Activated T-cell treated with anti-CD3 and anti-CD28 coated beads for 48 hours (primary cell): Measurements from ENCODE around the gene ITGBL1.

Experiments used
- DNase-seq: peaks from one replicate; pipeline ENCODE4 v3.0.0-alpha.2; 2020; ENCODE audit warnings: low read depth

The ITGBL1 gene

DNA sequence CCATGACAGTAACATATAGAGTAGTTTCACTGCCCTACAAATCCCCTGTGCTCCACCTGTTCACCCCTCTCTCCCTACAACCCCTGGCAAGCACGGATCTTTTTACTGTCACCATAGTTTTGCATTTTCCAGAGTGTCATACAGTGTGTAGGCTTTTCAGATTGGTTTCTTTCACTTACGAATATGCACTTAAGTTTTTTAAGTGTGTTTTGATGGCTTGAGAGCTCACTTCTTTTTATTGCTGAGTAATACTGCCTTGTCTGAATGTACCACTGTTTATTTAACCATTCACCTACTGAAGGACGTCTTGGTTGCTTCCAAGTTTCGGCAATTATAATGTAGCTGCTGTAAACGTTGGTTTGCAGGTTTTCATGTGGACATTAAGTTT, 175.1 kb downstream of the ITGBL1 start:
- no peak for DNase-seq

DNA sequence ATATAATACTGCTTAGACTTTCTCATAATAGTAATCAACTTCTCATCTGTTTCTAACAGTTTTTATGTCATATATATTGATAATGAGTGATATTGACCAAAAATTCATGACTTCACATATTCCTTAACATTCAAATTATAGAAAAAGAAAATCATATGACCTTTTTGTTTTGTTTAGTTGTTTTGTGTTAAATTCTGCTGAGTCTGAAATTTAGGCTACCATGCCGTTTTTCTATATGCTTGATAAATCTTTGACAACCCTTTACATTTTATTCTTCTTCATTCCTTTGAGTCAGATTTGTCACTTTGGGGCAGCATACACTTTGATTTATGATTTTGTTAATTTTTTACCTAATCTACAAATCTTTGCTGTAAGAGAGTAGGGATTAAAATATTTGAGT, 176.4 kb downstream of the ITGBL1 start:
- no peak for DNase-seq

DNA sequence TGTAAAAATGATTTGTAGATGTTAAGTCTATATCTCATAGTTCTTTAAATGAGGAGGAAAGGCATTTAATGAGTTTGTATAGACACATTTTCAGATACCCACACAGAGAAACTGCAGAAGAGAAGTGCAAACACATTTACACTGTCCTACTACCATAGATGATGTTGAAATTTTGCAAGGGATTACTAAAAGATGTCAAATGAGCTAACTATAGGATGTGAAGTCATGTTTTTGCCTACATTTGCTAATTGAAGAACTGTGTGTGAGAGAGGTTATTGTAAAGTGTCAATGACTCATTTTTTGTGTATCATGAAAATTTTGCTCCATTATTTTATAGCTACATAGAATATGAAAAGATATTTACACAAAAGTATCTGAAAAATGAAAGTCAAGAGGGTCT, 178.9 kb downstream of the ITGBL1 start:
- DNase-seq = no peak

DNA sequence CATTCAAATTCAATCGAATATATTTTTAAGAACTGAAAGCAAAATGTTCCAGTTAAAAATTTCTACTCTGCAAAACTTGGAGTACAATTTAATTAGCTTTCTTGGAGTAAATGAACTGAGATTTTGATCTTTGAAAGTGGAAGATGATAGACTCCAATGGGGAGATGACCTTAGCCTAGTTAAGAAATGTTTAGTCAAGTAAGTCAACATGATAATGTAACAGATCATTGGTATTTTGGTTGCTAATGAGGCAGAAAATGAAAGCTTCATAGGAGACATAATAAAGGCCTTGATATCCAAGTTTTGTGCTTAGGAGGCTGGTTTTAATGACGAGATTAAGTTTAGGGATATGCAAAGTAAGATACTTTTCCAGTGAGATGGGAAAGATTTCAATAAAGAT, 181.7 kb downstream of the ITGBL1 start:
- no peak for DNase-seq

DNA sequence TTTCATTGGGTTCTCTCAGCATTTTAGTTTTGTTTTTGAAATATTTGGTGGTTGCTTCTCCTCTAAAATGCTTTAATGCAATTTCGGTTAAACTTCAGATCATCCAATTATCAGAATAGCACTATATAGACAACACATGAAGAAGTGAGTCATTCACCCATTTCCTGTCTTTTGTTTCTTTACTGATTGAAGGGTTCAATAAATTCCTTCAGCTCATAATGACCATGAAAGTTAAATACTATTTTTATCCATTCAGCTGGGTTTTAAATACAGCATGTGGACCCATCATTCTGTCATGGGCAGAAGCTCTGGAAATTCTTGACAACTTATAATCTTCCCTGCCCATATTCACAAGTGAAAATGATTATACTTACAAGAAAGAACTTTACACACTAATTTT, 187.2 kb downstream of the ITGBL1 start:
- DNase-seq = no peak

DNA sequence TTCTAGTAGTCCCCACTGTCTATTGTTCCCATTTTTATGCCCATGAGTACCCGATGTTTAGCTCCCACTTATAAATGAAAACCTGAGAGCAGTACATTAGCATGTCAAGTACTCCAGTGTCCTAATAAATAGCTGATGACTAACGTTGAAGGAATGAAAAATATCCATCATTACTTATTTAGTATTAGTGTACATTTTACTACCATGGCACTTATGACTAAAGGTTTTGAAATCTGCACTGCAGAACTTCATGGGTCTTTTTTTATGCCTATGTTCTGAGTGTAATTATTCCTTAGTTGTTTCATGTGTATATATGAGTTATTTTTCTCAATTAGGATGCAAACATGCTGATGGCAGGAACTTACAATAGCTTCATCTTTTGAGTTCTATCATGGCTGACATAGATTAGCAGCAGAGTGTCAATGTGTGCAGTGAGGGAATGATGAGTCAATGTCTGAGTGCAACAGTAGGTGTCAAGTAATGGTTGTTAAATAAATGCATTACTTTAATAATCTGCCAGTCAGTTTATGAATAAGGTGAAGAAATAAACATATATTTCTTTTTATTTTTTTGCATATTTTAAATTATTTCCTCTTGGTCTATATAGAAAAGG, 188.4 kb downstream of the ITGBL1 start:
- DNase-seq = no peak

DNA sequence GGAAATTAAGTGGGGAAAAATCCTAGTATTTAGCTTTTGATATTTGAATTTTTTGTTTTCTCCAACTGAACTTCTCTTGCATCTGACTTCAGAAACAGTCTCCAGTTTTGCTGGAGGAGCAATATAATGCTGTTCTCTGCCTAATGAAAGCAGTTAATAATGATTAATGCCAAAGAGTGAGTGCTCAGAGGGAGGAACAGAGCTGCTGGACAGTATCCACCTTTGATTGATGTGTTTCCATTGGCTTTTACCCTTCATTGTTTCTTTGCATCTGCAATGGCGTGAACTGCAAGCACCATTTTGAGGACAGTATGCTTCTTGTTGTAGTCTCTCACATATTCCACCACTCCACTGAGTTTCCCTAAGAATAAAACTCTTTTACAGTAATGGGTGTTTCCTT, 193.4 kb downstream of the ITGBL1 start:
- no peak for DNase-seq

DNA sequence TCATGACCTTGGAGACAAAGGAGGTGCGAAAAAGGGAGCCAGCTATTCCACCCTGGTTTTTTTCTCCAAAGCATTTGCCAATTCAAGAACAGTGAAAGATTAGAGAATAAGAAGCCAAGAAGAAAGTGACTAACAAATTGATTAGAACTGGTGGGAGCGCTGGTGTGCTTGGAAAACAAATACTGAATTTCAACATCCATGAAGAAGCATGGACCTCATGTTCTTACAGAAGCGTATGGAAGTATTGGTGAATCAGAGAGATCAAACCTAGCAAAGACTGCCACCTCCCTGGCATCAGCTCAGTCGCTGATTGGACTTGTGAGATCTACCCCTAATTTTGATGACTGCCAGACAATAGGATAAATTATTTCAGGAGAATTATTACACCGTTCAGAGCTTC, 195.3 kb downstream of the ITGBL1 start:
- DNase-seq = no peak

DNA sequence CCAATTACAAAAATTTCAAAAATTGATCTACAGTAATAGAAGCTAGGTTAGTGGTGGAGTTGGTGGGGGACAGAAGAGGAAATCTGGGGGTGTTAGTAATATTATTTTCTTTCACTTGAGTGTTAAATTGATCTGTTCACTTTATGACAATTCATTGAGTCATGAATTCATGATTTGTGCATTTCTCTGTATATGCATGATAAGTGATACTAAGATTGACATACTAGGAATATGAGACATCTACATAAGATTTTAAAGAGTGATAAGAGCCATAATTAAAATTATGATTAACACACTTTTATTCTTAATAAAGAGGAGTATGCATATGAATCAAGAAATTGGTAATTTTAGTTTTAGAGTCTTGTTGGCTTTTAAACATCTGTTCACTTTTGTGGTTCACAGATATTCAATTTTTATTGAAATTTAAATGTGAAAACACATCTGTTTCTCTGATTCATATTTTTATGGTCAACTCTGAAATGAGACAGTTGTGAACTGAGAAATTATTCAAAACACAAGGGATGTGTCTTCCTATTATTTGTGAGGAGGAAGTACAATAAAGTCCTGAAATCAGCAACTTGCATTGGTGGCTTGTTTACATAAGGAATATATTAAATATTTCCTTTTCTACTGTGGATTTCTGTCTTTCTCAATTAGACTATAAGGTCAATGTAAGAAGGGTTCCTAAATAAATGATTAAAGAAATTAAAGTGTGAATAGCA, 196.5 kb downstream of the ITGBL1 start:
- DNase-seq = no peak

DNA sequence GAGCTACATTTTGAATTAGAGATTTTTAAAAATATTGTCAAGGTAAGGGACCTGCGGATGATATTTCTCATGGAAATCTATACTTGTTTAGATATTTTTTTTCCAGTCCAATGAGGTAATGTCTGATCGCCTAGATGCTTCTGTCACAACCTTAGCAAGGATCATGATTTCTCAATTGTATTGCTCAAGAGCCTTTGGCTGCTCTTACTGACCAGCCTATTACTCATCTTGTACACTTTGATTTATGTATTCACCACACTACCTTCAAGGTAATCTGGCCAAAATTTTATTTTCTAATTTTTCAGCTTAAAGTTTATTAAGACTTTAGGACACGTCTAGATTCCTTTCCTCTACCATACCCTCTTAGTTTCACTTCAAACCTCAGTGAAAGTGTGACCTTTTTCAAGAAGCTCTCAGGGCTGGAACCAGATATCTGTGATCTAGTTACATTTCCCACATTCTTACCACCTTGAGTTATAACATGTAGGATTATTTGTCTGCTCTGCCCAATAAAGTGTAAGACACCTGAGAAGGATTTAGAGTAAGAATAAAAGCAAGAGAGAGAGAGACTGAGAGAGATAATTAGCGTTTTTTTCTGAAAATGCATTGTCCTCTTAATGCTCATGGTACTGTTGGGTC, 197.1 kb downstream of the ITGBL1 start:
- no peak for DNase-seq

DNA sequence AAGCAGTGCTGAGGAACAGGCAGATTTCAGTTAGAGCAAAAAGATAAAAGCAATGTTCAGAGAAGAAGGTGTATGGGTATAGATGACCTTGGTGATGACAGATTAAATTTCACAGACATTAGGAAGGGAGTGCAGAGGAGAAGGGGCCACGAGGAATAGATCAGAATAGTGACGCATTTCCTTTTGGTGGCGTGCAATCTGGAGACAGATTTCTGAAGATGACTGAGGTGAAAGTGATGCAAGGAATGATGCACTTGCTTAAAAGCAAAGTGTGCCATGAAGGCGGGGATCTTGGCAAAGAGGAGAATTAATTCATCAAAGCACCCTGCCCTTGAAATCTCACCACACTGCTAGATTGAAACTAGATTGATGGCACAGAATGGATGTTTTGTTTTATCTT, 202.4 kb downstream of the ITGBL1 start:
- no peak for DNase-seq

DNA sequence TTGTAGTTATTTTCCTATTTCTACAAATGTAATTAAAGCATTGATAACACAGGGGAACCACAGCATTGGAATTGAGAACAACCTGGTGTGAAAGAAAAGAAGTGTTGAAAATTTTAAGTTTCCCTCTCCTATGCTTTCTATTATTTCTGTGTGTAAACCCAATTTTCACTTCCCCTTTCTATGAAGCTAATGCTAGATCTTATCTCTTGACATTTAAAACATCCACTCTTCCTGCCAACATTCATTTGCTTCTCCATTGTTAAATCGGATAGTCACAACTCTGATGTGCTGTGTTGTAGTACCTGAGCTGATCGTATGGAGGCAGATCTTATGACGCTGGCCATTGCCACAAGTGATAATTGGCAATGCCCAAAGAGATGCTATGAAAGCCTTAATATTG, 203.0 kb downstream of the ITGBL1 start:
- DNase-seq = no peak

DNA sequence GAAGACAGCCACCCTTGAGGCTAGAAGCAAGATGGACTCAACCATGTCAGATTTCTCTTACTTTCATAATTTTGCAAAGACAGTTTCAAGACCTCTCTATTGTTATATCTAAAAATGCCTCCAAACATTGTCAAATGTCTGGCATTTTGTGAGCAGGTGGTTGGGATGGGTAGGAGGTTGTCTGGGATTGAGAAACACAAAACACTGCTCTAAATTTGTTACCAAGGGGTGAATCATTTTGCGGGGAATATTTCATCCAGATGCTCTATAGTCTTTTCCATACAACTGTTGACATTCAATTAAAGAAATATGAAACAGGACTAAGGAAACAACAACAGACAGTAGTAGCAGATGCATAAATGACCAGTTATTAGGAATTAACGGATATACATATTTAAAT, 208.2 kb downstream of the ITGBL1 start:
- no peak for DNase-seq

DNA sequence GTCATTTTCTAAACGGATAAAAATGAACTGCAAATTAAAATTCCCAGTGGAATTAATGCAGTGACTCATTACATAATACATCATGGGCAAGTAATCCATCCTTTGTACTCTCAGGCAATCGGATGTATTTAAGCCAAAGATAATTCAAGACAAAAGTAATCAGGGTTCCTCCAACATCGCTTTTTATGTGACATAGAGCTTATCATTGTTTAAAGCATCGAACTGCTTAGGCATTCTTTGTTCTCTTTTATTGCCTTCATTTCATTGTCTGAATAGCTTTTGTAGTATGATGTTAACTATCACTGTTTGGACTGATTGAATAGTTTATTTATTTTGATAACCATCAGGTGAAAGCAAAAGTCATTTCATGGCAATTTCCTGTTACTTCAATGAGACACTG, 209.4 kb downstream of the ITGBL1 start:
- no peak for DNase-seq

DNA sequence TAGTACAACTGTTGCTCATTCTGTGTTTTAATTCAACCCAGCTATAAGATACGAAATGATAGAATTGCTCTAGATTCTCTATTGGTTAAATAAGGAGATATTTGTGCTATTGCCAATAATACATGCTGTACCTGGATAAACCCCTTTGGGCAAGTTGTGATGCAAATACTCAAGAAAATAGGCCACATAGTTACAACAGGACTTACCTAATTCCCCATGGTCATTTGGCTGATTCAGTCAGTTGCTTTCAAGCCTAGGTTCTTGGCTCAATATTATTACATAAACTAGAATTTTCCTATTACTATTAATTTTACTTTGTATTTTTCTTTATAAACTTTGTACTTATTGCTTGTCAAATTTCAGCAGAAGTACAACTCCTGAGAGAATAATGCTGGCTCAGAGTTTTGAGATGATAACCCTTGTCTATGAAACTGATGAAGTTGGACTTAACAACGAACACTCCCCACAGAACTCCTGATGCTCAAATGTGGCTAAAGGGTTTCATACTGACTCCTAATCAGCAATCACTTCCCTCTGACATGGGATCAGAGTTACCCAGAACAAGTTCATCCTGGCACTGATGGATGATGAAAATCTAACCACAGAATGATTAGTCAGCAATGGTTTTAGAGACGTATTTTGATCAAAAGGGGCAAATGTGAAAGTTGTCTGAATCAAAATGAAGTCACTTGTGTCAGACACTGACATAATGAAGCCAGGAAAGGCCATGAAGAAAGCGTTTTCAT, 221.1 kb downstream of the ITGBL1 start:
- DNase-seq = no peak

DNA sequence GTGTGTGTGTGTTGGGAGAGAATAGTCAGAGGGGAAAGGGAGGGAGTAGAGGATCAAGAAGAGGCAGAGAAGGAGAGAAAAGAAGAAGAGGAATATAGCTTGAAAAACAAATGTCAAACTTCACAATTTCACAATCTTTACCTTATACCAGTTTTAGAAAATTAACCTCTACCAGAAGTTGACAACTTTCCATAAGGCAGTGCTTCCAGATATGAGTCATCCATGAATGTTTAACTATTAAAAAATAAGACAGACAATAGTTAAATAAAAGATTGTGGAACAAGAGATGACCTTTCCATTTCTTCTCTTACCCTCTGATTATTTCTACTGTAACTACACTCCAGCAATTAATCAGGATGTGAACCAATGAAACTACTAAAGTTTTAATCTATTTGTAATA, 229.4 kb downstream of the ITGBL1 start:
- DNase-seq = no peak

DNA sequence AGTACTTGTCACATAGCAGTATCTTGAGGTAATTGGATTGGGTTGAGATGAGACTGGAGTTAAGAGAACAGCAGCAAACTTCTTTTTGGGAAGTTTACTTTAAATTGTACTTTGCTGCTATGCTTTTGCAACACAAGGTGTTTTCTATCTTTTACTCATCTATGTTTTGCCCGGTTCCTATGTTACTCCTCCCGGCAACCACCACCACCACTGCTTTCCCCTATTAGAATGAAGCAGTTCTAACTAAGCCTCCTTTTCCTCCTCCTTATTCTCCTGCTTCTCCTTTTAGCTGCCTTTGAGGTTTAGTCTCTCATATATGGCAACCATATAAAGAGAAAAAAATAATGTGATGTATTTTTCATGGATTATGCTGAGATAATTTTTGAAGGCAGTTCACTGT, 233.5 kb downstream of the ITGBL1 start:
- no peak for DNase-seq

DNA sequence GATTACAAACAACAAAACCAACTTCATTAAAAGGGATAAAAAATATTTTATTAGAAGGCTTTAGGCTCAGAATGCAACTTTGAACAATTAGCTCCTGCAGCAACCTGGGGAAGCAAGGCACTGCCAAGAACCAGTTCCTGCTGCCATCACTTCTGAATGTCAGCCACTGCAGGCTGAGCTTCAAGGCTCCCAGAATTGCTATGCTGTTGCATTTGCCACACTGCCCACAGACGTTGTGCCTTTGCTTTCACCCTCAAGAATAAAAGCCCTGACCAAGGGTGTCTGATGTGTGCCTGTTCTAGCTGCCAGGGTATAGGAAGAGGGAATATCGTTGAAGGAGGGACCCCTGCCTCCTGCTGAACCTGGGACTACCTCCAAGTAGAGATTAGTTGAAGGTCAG, 238.4 kb downstream of the ITGBL1 start:
- DNase-seq = no peak

DNA sequence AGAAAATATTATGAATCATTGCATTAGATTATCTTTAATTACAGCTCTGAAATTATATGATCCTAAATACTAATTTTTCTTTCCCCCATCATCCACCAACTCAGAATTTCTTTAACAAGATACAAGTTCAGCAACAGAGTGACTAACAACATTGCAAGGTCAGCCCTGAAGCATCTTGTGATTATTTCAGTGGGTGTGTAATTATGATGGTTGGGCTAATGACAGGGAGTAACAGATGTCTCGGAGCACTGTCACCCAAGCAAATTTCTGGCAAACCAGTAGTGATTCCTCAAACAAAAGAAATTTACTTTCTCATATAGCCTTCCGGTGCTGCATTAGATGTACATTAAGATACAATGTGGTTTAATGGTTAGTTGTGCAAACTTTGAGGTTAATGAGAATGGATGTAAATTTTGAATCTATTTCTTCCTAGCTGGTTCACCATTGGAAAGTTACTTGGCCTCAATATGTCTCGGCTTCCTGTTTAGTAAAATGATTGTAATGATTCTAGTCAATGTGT, 238.9 kb downstream of the ITGBL1 start:
- no peak for DNase-seq

DNA sequence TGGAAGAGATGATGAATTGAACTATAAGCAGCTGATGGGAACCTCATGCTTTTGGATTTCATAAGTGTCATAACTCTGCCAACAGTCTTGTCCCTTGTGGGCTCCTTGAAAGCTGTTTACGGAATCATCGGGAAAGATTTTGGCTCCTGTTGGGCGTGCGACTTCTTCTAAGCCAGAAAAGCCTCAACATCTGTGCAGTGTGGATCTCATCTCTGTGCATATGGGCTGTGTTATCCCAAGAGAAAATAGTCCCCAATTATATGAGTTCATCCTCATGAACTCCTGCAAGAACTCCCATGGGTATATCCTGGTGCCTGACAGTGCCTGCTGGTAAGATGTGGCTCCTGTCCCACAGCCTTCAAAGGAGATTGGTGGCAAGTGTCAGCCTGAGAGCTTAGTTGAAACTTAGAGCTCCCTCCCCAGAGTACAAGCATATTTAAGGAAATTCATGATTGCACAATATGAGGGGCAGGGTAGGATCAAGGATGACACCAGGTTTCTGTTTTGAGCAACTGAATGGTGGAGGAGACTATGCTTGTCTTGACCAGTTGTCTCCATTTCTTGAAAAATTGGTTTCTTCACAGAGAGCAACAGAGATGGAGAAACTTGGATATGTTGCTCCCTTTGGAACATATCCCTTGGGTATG, 243.5 kb downstream of the ITGBL1 start:
- no peak for DNase-seq

DNA sequence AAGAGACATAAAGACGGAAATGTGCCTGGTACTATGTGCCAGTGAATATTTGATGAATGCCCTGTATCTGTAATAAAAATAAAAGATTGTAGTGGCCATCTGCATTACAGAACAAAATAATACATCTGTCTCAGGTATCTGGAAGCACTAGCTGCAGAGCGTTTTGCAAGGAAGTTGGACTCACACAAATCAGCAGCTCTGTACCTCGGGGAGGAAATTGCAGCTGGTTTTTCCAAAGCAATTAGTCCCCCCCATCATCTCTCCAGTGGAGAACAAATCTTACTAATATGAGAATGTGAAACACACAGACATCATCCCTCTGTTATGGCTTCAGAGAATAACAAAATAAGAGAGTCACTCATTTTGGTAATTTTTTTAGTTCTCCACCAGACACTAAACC, 245.3 kb downstream of the ITGBL1 start:
- no peak for DNase-seq

DNA sequence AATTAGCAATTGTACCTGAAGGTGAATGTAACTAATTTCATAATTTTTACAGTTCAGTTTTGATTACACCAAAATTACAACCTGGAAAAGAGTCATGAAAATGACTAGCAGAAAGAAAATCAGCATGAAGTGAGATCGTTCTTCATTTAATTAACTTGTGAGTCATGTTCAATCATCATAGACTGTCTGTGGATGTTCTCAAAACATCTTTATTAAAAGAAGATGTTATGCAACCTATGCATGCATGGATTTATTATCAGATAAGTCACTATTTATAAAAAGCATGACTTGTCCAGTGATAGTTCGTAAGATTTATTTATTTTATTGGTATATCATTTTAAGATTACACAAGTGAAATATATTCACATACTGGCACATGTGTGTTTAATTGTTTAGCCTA, 245.9 kb downstream of the ITGBL1 start:
- no peak for DNase-seq
